Neural cell (in vitro differentiated cells): ENCODE measurements around the gene PRF1.

ENCODE experiments used
- CTCF ChIP-seq: fragments of 450-650 bp; IDR thresholded peaks from 2 replicates; pipeline ENCODE4 v1.5.1; 2014; ENCODE audit warnings: antibody characterized with exemption, mild to moderate bottlenecking, moderate library complexity; ENCODE audit not compliant: poor library complexity, severe bottlenecking
- EZH2 ChIP-seq: fragments of 200-600, 300-800 bp; shearing (Covaris generic), sonication (generic); IDR thresholded peaks from 2 replicates; pipeline ENCODE4 v1.6.1; 2014; ENCODE audit warnings: antibody characterized with exemption, low read length, borderline replicate concordance, mild to moderate bottlenecking; ENCODE audit not compliant: insufficient read depth, poor library complexity, severe bottlenecking
- POLR2AphosphoS5 ChIP-seq: IDR thresholded peaks from 2 replicates; pipeline ENCODE4 v1.6.1; 2012
- RAD21 ChIP-seq: fragments of 450-650 bp; conservative IDR thresholded peaks from 2 replicates; pipeline ENCODE4 v1.6.1; 2014; ENCODE audit warnings: antibody characterized with exemption, mild to moderate bottlenecking, moderate library complexity
- SMC3 ChIP-seq: fragments of 450-650 bp; conservative IDR thresholded peaks from 2 replicates; pipeline ENCODE4 v1.6.1; 2014; ENCODE audit warnings: antibody characterized with exemption, mild to moderate bottlenecking, moderate library complexity; ENCODE audit not compliant: poor library complexity
- TF ChIP-seq, protein P1 (sequence below): IDR thresholded peaks from 2 replicates; pipeline ENCODE4 v1.6.1; 2012; ENCODE audit warnings: borderline replicate concordance

GRCh38 chr10:70594161-70594560 lies 8.4 kb downstream of the PRF1 start:
- no peak for TF ChIP-seq CTCF
- TF ChIP-seq, protein P1, sequence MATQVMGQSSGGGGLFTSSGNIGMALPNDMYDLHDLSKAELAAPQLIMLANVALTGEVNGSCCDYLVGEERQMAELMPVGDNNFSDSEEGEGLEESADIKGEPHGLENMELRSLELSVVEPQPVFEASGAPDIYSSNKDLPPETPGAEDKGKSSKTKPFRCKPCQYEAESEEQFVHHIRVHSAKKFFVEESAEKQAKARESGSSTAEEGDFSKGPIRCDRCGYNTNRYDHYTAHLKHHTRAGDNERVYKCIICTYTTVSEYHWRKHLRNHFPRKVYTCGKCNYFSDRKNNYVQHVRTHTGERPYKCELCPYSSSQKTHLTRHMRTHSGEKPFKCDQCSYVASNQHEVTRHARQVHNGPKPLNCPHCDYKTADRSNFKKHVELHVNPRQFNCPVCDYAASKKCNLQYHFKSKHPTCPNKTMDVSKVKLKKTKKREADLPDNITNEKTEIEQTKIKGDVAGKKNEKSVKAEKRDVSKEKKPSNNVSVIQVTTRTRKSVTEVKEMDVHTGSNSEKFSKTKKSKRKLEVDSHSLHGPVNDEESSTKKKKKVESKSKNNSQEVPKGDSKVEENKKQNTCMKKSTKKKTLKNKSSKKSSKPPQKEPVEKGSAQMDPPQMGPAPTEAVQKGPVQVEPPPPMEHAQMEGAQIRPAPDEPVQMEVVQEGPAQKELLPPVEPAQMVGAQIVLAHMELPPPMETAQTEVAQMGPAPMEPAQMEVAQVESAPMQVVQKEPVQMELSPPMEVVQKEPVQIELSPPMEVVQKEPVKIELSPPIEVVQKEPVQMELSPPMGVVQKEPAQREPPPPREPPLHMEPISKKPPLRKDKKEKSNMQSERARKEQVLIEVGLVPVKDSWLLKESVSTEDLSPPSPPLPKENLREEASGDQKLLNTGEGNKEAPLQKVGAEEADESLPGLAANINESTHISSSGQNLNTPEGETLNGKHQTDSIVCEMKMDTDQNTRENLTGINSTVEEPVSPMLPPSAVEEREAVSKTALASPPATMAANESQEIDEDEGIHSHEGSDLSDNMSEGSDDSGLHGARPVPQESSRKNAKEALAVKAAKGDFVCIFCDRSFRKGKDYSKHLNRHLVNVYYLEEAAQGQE: no peak
- no peak for TF ChIP-seq EZH2
- TF ChIP-seq RAD21: no peak
- TF ChIP-seq SMC3: no peak
- no peak for TF ChIP-seq POLR2AphosphoS5
